WTC11 (cell line): ENCODE data around the gene SAP25.

ENCODE experiments used
- CREB1 ChIP-seq: sonication (generic); formaldehyde crosslinking; IDR thresholded peaks from 2 replicates; pipeline ENCODE4 v1.8.0; 2023; ENCODE audit warnings: mild to moderate bottlenecking, missing genetic modification reagents
- ETV6 ChIP-seq: sonication (generic); formaldehyde crosslinking; IDR thresholded peaks from 2 replicates; pipeline ENCODE4 v1.8.1; 2022; ENCODE audit warnings: mild to moderate bottlenecking, missing genetic modification reagents
- FOXJ3 ChIP-seq: sonication (generic); formaldehyde crosslinking; IDR thresholded peaks from 2 replicates; pipeline ENCODE4 v1.9.0; 2021; ENCODE audit warnings: missing genetic modification reagents, mild to moderate bottlenecking, borderline replicate concordance
- KAT7 ChIP-seq: sonication (generic); formaldehyde crosslinking; IDR thresholded peaks from 2 replicates; pipeline ENCODE4 v1.8.1; 2023; ENCODE audit warnings: missing genetic modification reagents, mild to moderate bottlenecking, borderline replicate concordance
- TF ChIP-seq, protein P1 (sequence below): sonication (generic); formaldehyde crosslinking; IDR thresholded peaks from 2 replicates; pipeline ENCODE4 v1.8.1; 2023; ENCODE audit warnings: mild to moderate bottlenecking, missing genetic modification reagents
- TF ChIP-seq, protein P2 (sequence below): fragments of 200-600 bp; IDR thresholded peaks from 2 replicates; pipeline ENCODE4 v1.8.0; 2022; ENCODE audit warnings: antibody characterized with exemption
- TF ChIP-seq, protein P3 (sequence below): sonication (generic); formaldehyde crosslinking; conservative IDR thresholded peaks from 2 replicates; pipeline ENCODE4 v1.8.1; 2022; ENCODE audit warnings: mild to moderate bottlenecking, missing genetic modification reagents
- TF ChIP-seq, protein P4 (sequence below): sonication (generic); formaldehyde crosslinking; IDR thresholded peaks from 2 replicates; pipeline ENCODE4 v1.8.1; 2023; ENCODE audit warnings: mild to moderate bottlenecking, moderate library complexity, missing genetic modification reagents

DNA sequence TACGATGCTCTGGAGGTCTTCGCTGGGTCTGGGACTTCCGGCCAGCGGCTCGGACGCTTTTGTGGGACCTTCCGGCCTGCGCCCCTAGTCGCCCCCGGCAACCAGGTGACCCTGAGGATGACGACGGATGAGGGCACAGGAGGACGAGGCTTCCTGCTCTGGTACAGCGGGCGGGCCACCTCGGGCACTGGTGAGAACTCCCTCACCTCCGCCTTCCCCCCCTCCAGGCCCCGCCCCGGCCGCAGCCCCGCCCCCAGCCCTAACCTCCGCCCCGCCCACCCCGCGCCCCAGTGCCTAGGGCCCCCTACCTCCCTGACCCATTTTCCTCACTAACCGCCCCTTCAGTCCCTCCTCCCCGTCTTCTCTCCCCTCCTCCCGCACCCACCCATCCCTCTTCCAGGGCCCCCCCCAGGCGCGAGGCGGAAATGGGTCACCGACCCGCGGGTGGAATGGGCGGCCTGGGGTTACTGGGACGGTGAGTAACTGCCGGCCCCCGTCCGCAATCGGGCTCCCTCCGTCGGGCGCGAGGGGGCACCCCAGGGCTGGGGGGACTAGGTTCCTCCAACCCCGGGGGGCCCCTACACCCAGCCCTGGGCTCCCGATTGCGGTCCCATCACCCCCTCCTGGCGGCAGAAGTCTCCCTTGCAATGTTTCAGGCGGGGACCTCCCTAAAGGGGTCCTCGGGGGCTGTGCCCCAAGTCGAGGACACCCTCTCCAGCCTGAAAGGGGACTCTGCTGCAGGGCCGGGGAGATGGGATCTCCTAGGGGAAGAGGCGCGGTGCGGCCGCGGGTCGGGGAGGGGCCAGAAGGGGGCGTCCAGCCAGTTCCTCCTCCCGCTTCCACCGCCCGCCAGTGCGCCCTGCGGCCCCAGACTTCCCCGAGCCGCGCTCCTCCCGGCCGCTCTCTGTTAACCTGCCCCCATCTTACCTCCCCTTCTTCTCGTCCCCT is 30.6 kb upstream of the SAP25 start:
- TF ChIP-seq, protein P1, sequence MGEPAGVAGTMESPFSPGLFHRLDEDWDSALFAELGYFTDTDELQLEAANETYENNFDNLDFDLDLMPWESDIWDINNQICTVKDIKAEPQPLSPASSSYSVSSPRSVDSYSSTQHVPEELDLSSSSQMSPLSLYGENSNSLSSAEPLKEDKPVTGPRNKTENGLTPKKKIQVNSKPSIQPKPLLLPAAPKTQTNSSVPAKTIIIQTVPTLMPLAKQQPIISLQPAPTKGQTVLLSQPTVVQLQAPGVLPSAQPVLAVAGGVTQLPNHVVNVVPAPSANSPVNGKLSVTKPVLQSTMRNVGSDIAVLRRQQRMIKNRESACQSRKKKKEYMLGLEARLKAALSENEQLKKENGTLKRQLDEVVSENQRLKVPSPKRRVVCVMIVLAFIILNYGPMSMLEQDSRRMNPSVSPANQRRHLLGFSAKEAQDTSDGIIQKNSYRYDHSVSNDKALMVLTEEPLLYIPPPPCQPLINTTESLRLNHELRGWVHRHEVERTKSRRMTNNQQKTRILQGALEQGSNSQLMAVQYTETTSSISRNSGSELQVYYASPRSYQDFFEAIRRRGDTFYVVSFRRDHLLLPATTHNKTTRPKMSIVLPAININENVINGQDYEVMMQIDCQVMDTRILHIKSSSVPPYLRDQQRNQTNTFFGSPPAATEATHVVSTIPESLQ (CRISPR knock-in tag), result no peak
- TF ChIP-seq, protein P2, sequence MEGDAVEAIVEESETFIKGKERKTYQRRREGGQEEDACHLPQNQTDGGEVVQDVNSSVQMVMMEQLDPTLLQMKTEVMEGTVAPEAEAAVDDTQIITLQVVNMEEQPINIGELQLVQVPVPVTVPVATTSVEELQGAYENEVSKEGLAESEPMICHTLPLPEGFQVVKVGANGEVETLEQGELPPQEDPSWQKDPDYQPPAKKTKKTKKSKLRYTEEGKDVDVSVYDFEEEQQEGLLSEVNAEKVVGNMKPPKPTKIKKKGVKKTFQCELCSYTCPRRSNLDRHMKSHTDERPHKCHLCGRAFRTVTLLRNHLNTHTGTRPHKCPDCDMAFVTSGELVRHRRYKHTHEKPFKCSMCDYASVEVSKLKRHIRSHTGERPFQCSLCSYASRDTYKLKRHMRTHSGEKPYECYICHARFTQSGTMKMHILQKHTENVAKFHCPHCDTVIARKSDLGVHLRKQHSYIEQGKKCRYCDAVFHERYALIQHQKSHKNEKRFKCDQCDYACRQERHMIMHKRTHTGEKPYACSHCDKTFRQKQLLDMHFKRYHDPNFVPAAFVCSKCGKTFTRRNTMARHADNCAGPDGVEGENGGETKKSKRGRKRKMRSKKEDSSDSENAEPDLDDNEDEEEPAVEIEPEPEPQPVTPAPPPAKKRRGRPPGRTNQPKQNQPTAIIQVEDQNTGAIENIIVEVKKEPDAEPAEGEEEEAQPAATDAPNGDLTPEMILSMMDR, result peak; percentile 48; the same call in 1 of the 2 replicates
- TF ChIP-seq, protein P3, sequence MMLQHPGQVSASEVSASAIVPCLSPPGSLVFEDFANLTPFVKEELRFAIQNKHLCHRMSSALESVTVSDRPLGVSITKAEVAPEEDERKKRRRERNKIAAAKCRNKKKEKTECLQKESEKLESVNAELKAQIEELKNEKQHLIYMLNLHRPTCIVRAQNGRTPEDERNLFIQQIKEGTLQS (CRISPR knock-in tag), result no peak
- TF ChIP-seq, protein P4, sequence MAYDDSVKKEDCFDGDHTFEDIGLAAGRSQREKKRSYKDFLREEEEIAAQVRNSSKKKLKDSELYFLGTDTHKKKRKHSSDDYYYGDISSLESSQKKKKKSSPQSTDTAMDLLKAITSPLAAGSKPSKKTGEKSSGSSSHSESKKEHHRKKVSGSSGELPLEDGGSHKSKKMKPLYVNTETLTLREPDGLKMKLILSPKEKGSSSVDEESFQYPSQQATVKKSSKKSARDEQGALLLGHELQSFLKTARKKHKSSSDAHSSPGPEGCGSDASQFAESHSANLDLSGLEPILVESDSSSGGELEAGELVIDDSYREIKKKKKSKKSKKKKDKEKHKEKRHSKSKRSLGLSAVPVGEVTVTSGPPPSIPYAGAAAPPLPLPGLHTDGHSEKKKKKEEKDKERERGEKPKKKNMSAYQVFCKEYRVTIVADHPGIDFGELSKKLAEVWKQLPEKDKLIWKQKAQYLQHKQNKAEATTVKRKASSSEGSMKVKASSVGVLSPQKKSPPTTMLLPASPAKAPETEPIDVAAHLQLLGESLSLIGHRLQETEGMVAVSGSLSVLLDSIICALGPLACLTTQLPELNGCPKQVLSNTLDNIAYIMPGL, result peak; percentile 82
- no peak for TF ChIP-seq ETV6
- TF ChIP-seq KAT7 (CRISPR knock-in tag), result no peak
- TF ChIP-seq CREB1 (CRISPR knock-in tag), result no peak
- no peak for TF ChIP-seq FOXJ3 (CRISPR knock-in tag)
